Inferior parietal cortex (tissue), 1 donor: ENCODE data around the gene FAM89A.
"Not testable (repeated sequence)": the region's sequence is repeated elsewhere in the genome, so short reads cannot be mapped to it uniquely, and the experiment has no call there.

Source experiments
- DNase-seq: peaks from one replicate; pipeline ENCODE4 v3.0.0-alpha.2; 2016; ENCODE audit errors: extremely low spot score

FAM89A gene

DNA sequence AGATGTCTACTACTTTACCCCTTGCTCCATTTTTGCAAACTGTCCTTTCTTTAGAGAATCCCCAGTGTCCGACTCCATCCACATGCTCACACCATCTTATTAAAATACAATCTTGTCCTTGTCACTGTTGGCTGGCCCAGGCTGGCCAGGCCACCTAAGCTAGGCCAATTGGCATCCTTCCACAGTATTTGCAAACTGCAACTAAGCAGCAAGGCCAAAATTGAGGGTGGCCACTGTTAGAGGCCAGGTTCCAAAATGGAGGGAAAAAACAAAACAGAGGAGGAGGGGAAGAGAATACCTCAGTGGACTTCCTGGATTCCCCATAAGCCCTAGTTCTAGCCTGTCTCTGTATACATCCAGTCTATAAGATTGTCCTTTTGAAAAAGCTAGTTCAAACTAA is 4.3 kb downstream of the FAM89A start:
- no peak for DNase-seq

- DNase-seq = no peak
Measured at GRCh38 chr1:231032963-231033362, 7.1 kb downstream of the FAM89A start.

DNA sequence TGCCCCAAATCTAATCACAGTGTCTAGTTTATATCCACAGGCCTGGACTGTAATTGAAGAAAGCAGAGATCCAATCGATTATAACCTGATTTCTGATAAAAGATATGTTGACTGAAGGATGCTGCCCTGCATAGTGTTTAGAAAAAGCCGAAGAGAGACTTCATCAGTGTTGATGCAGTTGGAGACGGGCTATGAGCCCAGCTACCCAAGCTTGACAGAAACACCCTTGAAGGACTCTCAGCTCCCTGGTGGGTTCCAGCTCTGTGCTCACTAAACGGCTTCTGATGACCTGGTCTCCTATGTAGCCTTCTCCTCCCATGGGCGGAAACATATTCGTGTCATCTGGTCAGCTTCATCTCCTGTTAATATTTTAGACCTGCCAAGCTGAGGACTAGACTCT is 10.2 kb downstream of the FAM89A start:
- DNase-seq = no peak

DNA sequence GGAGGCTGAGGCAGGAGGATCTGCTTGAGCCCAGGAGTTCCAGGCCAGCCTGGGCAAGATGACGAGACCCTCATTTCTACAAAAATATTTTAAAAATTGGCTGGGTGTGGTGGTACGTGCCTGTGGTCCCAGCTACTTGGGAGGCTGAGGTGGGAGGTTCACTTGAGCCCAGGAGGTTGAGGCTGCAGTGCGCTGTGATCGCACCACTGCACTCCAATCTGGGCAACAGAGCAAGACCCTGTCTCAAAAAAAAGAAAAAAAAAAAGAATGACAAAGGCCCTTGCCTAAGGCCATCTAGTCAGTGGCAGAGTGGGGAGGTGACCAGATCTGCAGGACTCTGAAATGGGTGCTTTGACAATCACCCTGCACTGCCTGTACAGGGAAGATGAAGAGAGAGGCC is 10.8 kb downstream of the FAM89A start:
- not testable (repeated sequence) for DNase-seq

- DNase-seq = no peak
Measured at GRCh38 chr1:231028682-231029081, 11.4 kb downstream of the FAM89A start.

DNA sequence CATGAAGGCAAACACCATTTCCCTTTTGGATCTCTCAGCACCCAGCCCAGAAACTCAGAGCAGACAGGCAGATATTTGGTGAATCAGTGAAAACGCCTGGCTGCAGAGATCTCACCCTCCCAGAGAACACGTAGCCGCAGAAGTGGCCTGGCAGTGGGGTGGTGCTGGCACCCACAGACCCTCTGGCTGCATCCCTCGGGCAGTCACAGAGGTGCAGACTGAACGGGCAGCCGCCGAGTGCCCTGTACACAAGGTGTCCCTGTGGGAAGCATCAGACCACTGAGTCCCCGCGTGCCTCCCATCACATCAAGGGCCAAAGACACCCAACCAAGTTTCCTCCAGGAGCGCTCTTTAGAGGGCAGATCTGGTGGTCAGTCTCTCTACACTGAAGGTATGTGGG is 12.1 kb downstream of the FAM89A start:
- no peak for DNase-seq

GRCh38 chr1:231027136-231027925 is 12.7 kb downstream of the FAM89A start:
- no peak for DNase-seq

- no peak for DNase-seq
Measured at GRCh38 chr1:231026576-231026975, 13.5 kb downstream of the FAM89A start.

- DNase-seq = no peak
Measured at GRCh38 chr1:231023150-231023549, 16.9 kb downstream of the FAM89A start.

GRCh38 chr1:231022543-231022942 is 17.5 kb downstream of the FAM89A start:
- not testable (repeated sequence) for DNase-seq

GRCh38 chr1:231021540-231022031 is 18.5 kb downstream of the FAM89A start:
- DNase-seq = no peak

- DNase-seq = no peak
Measured at GRCh38 chr1:231020816-231021215, 19.2 kb downstream of the FAM89A start.

DNA sequence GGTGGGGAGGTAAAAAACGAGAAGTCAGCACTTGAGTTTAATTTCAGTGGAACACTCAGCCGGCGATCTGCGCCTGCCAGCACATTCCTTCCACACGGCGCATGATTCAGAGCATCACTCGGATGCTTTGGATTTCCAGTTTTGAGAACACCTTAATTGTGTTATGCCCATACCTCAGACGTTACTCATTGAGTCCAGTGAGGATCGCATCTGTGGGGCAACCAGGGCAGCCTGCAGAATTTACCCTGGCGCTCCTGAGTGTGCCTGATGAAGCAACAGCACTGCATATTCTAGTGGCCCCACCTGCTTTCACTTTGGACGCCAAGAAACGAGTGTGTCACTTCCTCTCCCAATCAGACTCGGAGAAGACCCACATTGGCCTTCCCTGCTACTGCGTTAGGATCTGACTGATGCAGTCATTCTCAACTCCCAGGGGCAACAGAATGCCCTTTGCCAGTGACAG is 19.9 kb downstream of the FAM89A start:
- no peak for DNase-seq

DNA sequence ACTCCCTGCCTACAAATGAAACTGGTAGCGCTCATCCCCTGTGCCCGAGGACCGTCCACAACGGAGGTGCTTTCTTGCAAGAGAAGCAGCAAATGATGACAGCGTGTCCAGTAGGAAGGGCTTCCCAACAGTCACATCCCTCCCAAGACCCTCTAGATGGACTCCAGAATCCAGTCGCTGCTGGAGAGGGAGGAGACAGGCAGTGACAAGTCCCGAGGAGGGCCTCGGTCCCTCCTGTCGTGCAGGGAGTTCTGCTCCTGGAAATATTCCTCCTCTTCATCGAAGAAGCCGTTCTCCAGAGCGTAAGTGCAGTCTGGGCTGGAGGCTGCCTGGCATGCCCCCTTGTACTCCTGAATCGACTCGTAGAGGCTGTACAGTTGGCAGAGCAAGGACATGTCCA is 20.3 kb downstream of the FAM89A start:
- no peak for DNase-seq

DNA sequence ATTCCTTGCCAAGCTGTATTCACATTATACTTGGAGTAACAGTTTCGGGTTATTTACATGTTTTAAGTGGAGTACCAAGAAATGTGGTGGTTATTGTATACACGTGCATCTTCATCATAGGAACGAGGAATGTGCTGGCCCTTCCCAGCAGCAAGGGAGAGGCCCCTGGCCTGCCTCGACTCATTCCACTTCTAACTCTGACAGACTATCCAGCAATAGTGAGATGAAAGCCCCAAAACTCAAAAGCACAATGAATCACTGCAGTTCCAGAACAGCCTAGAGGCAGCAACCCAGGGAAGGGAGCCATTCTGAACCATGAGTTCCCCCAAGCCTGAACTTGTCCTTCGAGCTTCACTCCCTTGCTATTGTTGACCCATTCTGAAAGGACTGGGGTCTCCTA is 23.1 kb downstream of the FAM89A start:
- no peak for DNase-seq

DNA sequence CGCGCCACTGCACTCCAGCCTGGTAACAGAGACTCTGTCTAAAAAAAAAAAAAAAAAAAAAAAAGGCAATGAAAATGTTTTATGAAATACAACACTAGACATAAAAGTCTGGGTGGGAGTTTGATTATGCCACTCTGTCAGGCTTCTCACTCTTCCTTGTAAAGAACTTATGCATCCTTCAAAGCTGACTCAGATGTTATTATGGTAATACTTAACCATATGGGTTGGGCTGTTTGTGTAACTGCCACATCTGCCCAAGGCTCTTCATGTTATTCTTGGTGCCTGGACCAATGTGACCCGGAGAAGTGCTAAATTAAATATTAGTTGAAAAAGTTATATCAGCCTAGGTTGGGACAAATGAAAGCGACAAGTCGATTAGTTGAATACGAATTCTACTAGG is 23.8 kb downstream of the FAM89A start:
- DNase-seq = no peak

GRCh38 chr1:231013391-231014015 is 26.6 kb downstream of the FAM89A start:
- no peak for DNase-seq

GRCh38 chr1:231011963-231012362 is 28.1 kb downstream of the FAM89A start:
- DNase-seq = no peak

- no peak for DNase-seq
Measured at GRCh38 chr1:231011360-231011759, 28.7 kb downstream of the FAM89A start.

- not testable (repeated sequence) for DNase-seq
Measured at GRCh38 chr1:231007535-231007934, 32.5 kb downstream of the FAM89A start.

DNA sequence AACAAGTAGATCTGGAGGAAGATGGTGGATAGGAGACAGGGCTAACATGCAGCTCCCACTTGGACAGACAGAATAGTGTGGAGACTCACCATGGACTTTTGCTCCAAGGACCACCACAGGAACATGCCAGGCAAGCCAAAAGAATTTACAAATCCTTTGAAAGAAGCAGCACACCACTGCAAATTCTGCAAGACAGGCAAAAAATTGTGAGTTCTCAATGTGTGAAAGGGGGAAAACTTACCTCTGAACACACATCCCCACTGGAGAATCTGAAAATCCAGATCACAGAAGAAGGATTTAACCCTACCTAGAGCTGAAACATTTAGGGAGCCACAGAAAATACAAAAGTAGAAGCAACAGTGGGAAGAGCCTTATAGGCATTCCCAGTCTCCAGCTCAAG is 38.2 kb downstream of the FAM89A start:
- DNase-seq = no peak

DNA sequence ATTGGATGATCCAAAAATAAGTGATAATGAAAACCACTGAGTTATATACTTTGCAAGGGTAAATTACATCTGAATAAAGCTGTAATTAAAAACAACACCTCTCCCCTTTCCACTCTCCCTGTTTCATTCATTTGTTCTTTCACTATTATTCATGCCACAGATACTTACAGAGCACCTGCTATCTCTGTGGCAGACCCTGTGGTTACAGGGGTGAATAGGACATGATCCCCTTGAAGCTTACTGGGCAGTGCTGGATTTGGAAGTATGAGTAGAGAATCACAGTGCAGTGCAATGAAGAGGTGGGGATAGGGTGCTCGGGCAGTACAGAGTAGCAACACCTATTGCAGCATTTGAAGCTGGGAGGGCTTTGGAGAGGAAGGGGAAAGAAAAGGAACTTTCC is 39.4 kb downstream of the FAM89A start:
- DNase-seq = no peak

DNA sequence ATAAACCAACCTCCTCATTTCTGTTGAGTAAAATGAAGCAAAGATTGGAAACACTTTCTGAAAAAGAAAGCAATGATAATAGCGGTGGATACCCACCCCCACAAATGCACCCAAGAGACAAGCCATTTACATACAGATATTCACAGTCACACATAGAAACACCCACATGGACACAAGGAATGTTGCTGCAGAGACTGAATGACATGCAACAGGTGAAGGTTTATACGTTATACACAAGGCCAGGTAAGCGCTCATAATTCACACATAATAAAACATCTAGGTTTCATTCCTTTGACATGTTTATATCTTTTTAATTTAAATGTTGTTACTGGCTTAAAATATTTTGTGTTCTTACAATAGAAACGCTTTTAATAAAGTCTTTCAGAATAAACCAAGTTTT is 39.9 kb downstream of the FAM89A start:
- DNase-seq = no peak
